Nephron progenitor cell (in vitro differentiated cells): ENCODE results near the gene PTPRD.

Experiments used
- DNase-seq: peaks from one replicate; pipeline ENCODE4 v3.0.0; 2021
- H3K27ac Mint-ChIP-seq: 2 replicates; pipeline ENCODE4 v1.8.0; 2021; ENCODE audit warnings: mild to moderate bottlenecking, moderate library complexity, mixed read lengths
- H3K27me3 Mint-ChIP-seq: 2 replicates; pipeline ENCODE4 v1.8.0; 2021; ENCODE audit warnings: mild to moderate bottlenecking, low read depth, mixed read lengths; ENCODE audit not compliant: poor library complexity
- H3K36me3 Mint-ChIP-seq: 2 replicates; pipeline ENCODE4 v1.8.0; 2021; ENCODE audit warnings: low read depth, mixed read lengths
- H3K4me1 Mint-ChIP-seq: 2 replicates; pipeline ENCODE4 v1.8.0; 2021; ENCODE audit warnings: mixed read lengths
- H3K4me3 Mint-ChIP-seq: 2 replicates; pipeline ENCODE4 v1.8.0; 2021; ENCODE audit warnings: mild to moderate bottlenecking, moderate library complexity, mixed read lengths
- H3K9me3 Mint-ChIP-seq: 2 replicates; pipeline ENCODE4 v1.8.0; 2021; ENCODE audit warnings: mild to moderate bottlenecking, moderate library complexity, mixed read lengths
- TF ChIP-seq, protein P1 (sequence below): fragments of 200-600 bp; sonication (generic); IDR thresholded peaks from 2 replicates; pipeline ENCODE4 v1.5.0; 2021; ENCODE audit warnings: antibody characterized with exemption

PTPRD gene

DNA sequence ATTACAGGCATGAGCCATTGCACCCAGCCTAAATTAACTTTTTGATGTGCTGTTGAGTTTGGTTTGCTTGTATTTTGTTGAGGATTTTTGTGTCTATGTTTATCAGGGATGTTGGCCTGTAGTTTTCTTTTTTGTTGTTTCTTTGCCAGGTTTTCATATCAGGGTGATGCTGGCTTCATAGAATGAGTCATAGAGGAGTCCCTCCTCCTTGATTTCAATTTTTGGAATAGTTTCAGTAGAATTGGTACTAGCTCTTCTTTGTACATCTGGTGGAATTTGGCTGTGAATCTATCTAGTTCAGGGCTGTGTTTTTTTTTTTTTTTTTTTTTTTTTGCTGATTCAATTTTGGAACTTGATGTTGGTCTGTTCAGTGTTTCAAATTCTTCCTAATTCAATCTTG is 1648.9 kb downstream of the PTPRD start:
- Mint-ChIP-seq H3K27ac (no peak overlapping the region), H3K27me3 (peaks cover 3% of the 10 kb centered on the region), H3K9me3 (no peaks in the 10 kb centered on the region), H3K36me3 (no peaks in the 10 kb centered on the region), H3K4me1 (no peaks in the 10 kb centered on the region), H3K4me3 (no peak overlapping the region)
- TF ChIP-seq, protein P1, sequence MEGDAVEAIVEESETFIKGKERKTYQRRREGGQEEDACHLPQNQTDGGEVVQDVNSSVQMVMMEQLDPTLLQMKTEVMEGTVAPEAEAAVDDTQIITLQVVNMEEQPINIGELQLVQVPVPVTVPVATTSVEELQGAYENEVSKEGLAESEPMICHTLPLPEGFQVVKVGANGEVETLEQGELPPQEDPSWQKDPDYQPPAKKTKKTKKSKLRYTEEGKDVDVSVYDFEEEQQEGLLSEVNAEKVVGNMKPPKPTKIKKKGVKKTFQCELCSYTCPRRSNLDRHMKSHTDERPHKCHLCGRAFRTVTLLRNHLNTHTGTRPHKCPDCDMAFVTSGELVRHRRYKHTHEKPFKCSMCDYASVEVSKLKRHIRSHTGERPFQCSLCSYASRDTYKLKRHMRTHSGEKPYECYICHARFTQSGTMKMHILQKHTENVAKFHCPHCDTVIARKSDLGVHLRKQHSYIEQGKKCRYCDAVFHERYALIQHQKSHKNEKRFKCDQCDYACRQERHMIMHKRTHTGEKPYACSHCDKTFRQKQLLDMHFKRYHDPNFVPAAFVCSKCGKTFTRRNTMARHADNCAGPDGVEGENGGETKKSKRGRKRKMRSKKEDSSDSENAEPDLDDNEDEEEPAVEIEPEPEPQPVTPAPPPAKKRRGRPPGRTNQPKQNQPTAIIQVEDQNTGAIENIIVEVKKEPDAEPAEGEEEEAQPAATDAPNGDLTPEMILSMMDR, result no peak
- DNase-seq, result no peak

DNA sequence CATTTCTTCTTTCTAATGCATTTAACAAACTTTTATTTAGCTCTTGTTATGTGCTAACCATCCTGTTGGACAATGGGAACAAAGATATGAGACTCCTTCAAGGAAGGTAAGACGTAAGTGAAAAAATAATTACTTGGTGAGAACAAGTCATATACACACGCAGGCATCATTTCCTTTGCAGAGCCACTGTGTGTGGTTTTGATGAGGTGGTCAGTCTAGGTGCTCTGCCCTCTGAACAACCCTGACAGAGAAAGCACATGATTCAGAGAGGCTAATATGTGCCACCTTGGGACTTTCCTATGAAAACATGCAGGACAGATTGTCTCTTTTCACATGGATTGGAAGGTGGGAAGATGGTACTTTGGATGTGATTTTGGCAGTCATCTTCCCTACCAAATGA is 1650.7 kb downstream of the PTPRD start:
- Mint-ChIP-seq H3K4me3 (no peak overlapping the region), H3K36me3 (no peaks in the 10 kb centered on the region), H3K9me3 (no peaks in the 10 kb centered on the region), H3K27me3 (peaks cover 3% of the 10 kb centered on the region), H3K4me1 (no peaks in the 10 kb centered on the region), H3K27ac (no peak overlapping the region)
- TF ChIP-seq, protein P1, result no peak
- no peak for DNase-seq

DNA sequence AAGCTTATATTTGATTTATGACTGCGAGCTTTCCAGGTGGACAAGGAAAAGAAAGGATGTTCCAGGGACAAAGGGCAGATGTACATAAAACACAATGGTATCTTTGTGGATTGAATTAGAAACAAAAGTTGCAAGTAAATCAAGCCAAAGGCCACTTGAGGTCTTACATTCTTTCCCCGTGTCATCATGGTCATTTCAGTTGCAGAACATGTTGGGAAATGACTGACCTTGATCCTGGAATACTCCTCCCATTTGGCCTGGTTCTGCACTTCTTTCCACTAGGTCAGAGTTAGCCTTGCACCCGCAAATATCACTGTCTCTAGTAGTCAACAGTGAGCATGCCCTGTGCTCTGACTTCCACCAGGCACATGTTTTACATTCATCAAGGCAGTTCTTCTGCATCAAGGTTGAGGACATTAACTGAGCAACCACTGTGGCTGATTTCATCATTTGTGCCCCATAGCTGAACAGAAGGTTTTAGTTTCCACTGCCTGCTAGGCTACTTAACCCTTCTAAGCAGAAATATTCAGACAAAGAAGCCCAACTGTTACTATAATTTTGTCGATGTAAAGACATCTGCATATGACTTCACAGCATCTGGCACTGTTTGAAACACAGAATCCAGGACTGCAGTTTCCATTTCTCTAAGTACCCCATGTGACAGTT is 1651.5 kb downstream of the PTPRD start:
- no peak overlapping the region for H3K4me3 Mint-ChIP-seq
- DNase-seq, result no peak
- no peaks in the 10 kb centered on the region for H3K9me3 Mint-ChIP-seq
- H3K36me3 Mint-ChIP-seq, result no peaks in the 10 kb centered on the region
- H3K27ac Mint-ChIP-seq, result no peak overlapping the region
- H3K4me1 Mint-ChIP-seq, result no peaks in the 10 kb centered on the region
- H3K27me3 Mint-ChIP-seq, result peaks cover 3% of the 10 kb centered on the region
- TF ChIP-seq, protein P1, result no peak

DNA sequence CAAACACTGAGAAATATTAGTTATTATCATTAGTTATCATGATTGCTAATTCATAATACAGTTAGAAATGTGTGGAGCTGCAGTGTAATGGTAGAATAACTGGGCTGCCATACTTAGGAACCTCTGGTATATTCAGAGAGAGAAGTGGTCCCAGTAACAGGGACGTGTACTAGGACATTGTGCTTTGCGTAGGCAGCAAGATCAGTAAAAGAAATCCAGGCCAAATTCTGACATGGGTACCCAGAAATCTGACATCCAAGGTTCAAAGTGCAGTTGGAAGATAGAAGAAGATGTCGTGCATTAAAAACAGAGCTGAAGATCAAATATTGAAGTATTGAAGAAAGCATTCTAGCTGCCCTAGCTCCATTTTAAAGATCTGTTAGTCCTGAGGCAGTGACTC is 1652.5 kb downstream of the PTPRD start:
- DNase-seq, result no peak
- Mint-ChIP-seq H3K27me3 (peaks cover 3% of the 10 kb centered on the region), H3K27ac (no peak overlapping the region), H3K4me3 (no peak overlapping the region), H3K9me3 (no peaks in the 10 kb centered on the region), H3K36me3 (no peaks in the 10 kb centered on the region), H3K4me1 (no peaks in the 10 kb centered on the region)
- TF ChIP-seq, protein P1, result no peak

DNA sequence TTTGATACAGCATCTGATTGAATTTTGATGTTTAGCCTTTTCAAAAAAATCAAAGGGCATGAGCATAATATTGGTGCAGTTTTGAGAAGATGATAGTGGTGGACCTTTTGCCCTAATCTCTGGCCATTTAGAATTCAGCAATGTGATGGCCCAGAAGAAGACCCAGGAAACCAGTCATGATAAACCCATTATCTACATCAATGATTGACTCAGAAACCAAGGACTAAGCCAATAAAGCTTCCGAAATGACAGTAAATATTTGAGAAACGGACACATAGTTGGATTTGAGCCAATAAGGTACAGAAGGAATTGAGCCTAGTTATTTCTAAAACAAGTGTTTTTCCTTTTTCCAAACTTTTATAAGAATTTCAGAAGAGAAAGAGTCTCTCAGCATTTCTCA is 1654.4 kb downstream of the PTPRD start:
- H3K4me3 Mint-ChIP-seq, result no peak overlapping the region
- no peak overlapping the region for H3K27ac Mint-ChIP-seq
- DNase-seq, result no peak
- no peaks in the 10 kb centered on the region for H3K9me3 Mint-ChIP-seq
- TF ChIP-seq, protein P1, result no peak
- H3K27me3 Mint-ChIP-seq, result peaks cover under 1% of the 10 kb centered on the region
- no peaks in the 10 kb centered on the region for H3K4me1 Mint-ChIP-seq
- no peaks in the 10 kb centered on the region for H3K36me3 Mint-ChIP-seq

DNA sequence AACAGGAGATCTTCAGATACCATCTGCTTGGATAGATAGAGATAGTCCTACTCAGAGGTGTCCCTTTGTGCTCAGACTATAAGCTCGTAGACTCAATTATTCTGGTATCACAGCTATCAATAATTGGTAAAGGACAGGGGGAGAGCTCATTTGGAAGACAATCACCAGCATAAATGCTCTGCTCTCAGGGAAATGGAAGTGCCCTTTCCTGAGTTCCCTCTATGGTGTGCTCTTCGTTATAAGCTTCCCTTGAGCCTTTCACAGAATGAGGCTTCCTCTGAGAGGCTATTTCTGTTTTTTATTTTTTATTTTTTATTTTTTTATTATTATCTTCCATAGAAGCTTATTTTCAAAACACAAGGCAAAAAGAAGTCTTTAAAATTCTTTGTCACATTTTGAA is 1657.5 kb downstream of the PTPRD start:
- no peak for DNase-seq
- H3K36me3 Mint-ChIP-seq, result no peaks in the 10 kb centered on the region
- H3K27me3 Mint-ChIP-seq, result no peaks in the 10 kb centered on the region
- H3K4me1 Mint-ChIP-seq, result no peaks in the 10 kb centered on the region
- H3K9me3 Mint-ChIP-seq, result no peaks in the 10 kb centered on the region
- no peak overlapping the region for H3K27ac Mint-ChIP-seq
- H3K4me3 Mint-ChIP-seq, result no peak overlapping the region
- TF ChIP-seq, protein P1, result no peak
